ENCODE measurements around the gene RFLNA.
"Not testable (repeated sequence)": the region's sequence is repeated elsewhere in the genome, so short reads cannot be mapped to it uniquely, and the experiment has no call there.

DNA sequence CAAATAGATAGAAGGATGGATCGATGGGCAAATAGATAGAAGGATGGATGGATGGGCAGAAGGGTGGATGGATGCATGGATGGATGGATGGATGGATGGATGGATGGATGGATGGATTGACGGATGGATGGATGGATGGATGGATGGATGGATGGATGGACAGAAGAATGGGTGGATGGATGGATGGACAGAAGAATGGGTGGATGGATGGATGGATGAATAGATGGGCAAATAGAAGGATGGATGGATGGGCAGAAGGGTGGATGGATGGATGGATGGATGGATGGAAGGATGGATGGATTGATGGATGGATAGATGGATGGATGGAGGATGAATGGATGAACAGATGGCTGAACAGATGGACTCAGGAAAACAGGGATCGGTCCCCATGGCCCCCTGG, 5.8 kb downstream of the RFLNA start:
- TF ChIP-seq, protein P1, sequence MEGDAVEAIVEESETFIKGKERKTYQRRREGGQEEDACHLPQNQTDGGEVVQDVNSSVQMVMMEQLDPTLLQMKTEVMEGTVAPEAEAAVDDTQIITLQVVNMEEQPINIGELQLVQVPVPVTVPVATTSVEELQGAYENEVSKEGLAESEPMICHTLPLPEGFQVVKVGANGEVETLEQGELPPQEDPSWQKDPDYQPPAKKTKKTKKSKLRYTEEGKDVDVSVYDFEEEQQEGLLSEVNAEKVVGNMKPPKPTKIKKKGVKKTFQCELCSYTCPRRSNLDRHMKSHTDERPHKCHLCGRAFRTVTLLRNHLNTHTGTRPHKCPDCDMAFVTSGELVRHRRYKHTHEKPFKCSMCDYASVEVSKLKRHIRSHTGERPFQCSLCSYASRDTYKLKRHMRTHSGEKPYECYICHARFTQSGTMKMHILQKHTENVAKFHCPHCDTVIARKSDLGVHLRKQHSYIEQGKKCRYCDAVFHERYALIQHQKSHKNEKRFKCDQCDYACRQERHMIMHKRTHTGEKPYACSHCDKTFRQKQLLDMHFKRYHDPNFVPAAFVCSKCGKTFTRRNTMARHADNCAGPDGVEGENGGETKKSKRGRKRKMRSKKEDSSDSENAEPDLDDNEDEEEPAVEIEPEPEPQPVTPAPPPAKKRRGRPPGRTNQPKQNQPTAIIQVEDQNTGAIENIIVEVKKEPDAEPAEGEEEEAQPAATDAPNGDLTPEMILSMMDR (IDR thresholded peaks at IDR 0.05): not testable (repeated sequence)
- not testable (repeated sequence) for TF ChIP-seq POLR2A, POLR2AphosphoS5 (IDR thresholded peaks at IDR 0.05)

Data from suprapubic skin (tissue), 4 donors.